Measurements from ENCODE around the gene KATNIP.

KATNIP gene

GRCh38 chr16:27549746-27550581 lies at the start of gene KATNIP, which contains the start of gene GTF3C1:
Gene KATNIP, plus strand, starts transcription at chr16:27550144. Its CDS starts 27 bp downstream, at chr16:27550171.
Gene GTF3C1, minus strand, starts transcription at chr16:27549913. Its CDS starts 23 bp downstream, at chr16:27549890.
- peak; percentile 98 to 99 for DNase-seq

GRCh38 chr16:27500801-27501200 lies 49.1 kb upstream of the KATNIP start:
- DNase-seq: no peak

GRCh38 chr16:27503662-27504061 lies 46.3 kb upstream of the KATNIP start:
- no peak for DNase-seq

- no peak for DNase-seq
Observed at GRCh38 chr16:27505297-27506236, 44.4 kb upstream of the KATNIP start.

GRCh38 chr16:27506771-27507170 lies 43.2 kb upstream of the KATNIP start:
- DNase-seq: no peak

- no peak for DNase-seq
Observed at GRCh38 chr16:27508476-27508875, 41.5 kb upstream of the KATNIP start.

GRCh38 chr16:27511657-27512448 lies 38.1 kb upstream of the KATNIP start:
- DNase-seq: no peak

- peak in 1 of 2 donors; percentile 17 for DNase-seq
Observed at GRCh38 chr16:27514806-27515205, 35.1 kb upstream of the KATNIP start.

- no peak for DNase-seq
Observed at GRCh38 chr16:27515874-27516353, 34.0 kb upstream of the KATNIP start.

GRCh38 chr16:27516365-27516764 lies 33.6 kb upstream of the KATNIP start:
- no peak for DNase-seq

- DNase-seq: no peak
Observed at GRCh38 chr16:27517664-27518063, 32.3 kb upstream of the KATNIP start.

GRCh38 chr16:27518226-27518625 lies 31.7 kb upstream of the KATNIP start:
- DNase-seq: no peak

GRCh38 chr16:27520982-27521673 lies 28.8 kb upstream of the KATNIP start:
- no peak for DNase-seq

GRCh38 chr16:27522173-27522707 lies 27.7 kb upstream of the KATNIP start:
- DNase-seq: no peak

GRCh38 chr16:27526180-27526579 lies 23.8 kb upstream of the KATNIP start:
- no peak for DNase-seq

GRCh38 chr16:27528294-27528693 lies 21.6 kb upstream of the KATNIP start:
- DNase-seq: no peak

- peak in 1 of 2 donors; percentile 33 for DNase-seq
Observed at GRCh38 chr16:27529962-27530361, 20.0 kb upstream of the KATNIP start.

- DNase-seq: no peak
Observed at GRCh38 chr16:27531186-27531585, 18.8 kb upstream of the KATNIP start.

- DNase-seq: no peak
Observed at GRCh38 chr16:27531826-27532800, 17.8 kb upstream of the KATNIP start.

GRCh38 chr16:27534256-27534655 lies 15.7 kb upstream of the KATNIP start:
- no peak for DNase-seq

Measured in hippocampal formation (tissue), 2 donors.